Stomach smooth muscle (tissue), 2 donors: ENCODE data around the gene AKAP6.
A peak's percentile ranks its signal among the peaks of the same experiment; 100 is the strongest.

Experiments used
- H3K27ac ChIP-seq: one replicate; pipeline ENCODE4 v1.7.0; 2013; ENCODE audit warnings: mild to moderate bottlenecking, low read length, inconsistent platforms
- H3K27me3 ChIP-seq, 2 donors: one replicate each; pipeline ENCODE4 v1.7.0; 2013; ENCODE audit warnings: low read length in 2 of 2; ENCODE audit not compliant: insufficient read depth in 2 of 2, control insufficient read depth in 1 of 2
- H3K36me3 ChIP-seq, 2 donors: one replicate each; pipeline ENCODE4 v1.7.0; 2013; ENCODE audit warnings: low read length in 2 of 2; ENCODE audit not compliant: control insufficient read depth in 2 of 2, insufficient read depth in 2 of 2
- H3K4me1 ChIP-seq: one replicate; pipeline ENCODE4 v1.7.0; 2013; ENCODE audit warnings: low read length; ENCODE audit not compliant: control insufficient read depth, insufficient read depth
- H3K4me3 ChIP-seq, 2 donors: one replicate each; pipeline ENCODE4 v1.7.0; 2013; ENCODE audit warnings: low read length in 2 of 2
- H3K9ac ChIP-seq, 2 donors: one replicate each; pipeline ENCODE4 v1.7.0; 2013; ENCODE audit warnings: low read length in 2 of 2, mild to moderate bottlenecking in 1 of 2
- H3K9me3 ChIP-seq, 2 donors: one replicate each; pipeline ENCODE4 v1.7.0; 2013; ENCODE audit warnings: low read length in 2 of 2; ENCODE audit not compliant: control insufficient read depth in 2 of 2
- donor health status: healthy.
- donor health status: Pancreatic carcinoma.

The AKAP6 gene

DNA sequence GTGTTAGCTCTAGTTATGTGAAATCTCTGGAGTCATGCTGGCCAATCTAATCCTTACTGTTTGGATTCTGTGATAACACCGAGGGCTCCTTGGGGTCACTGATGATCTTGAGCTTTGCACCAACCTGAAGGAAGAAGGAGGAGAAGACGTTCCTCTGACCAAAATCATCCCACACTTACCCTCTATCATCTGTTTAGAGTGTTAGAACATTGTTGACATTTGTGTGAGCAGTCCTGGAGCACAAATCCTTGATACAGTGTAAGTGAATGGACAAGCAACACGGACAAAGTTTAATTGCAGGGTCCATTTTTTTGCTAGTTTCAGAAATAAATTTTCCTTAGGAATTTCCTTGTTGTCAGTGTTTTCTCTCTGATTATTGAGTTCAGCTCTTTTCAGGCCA, 181.7 kb downstream of the AKAP6 start:
- H3K4me3 ChIP-seq: no peak overlapping the region

DNA sequence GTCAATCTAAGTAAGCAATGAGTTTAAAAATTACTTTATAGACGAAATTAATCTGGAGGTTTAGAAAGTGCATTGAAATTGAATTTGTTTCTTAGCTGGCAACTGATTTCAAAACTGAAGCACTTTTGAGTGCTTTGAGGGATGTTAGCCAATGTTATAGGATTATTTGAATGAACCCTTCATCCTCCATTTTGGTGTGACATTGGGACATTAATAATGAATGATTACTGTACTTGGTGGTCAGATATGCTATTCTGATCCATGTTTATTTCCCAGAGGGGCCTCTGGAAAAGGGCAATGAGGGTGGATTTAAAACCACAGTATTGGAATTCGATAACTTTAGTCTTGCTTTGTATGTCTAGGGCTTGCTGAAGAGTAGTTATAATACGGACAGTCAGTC, 183.2 kb downstream of the AKAP6 start:
- Histone ChIP-seq H3K9me3 (no peaks in the 10 kb centered on the region), H3K9ac (no peak overlapping the region), H3K4me1 (peaks cover 12% of the 10 kb centered on the region), H3K27ac (no peak overlapping the region), H3K4me3 (no peak overlapping the region), H3K36me3 (no peaks in the 10 kb centered on the region), H3K27me3 (no peaks in the 10 kb centered on the region)

More for the DNA sequence above, 181.7 kb downstream of the AKAP6 start:
- peaks cover 12% of the 10 kb centered on the region for H3K4me1 ChIP-seq
- H3K9me3 ChIP-seq: no peaks in the 10 kb centered on the region
- peak overlapping the region in 1 of 2 donors; percentile 35 for H3K9ac ChIP-seq
- H3K27me3 ChIP-seq: no peaks in the 10 kb centered on the region
- H3K36me3 ChIP-seq: no peaks in the 10 kb centered on the region
- H3K27ac ChIP-seq: no peak overlapping the region

DNA sequence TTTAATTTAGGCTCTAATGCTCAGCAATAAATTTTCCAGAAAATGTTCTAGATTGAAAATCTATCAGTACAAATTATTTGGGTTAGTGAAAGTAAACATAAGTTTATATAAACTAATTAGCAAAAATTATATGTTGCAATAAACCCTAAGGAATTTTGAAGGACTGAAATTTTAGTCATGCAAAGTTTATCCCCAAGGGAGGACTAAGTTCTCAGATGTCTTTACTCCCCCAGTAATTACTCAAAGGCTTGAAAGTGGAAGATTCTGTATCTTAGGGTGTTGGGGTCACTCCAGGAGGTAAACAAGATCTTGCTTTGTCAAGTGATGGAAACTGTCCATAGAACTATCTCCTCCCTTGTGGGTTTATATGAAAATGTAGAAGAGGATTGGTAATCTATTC, 183.7 kb downstream of the AKAP6 start:
- H3K9me3 ChIP-seq: no peaks in the 10 kb centered on the region
- no peaks in the 10 kb centered on the region for H3K27me3 ChIP-seq
- H3K9ac ChIP-seq: no peak overlapping the region
- no peak overlapping the region for H3K4me3 ChIP-seq
- no peaks in the 10 kb centered on the region for H3K36me3 ChIP-seq
- H3K27ac ChIP-seq: no peak overlapping the region
- H3K4me1 ChIP-seq: peaks cover 12% of the 10 kb centered on the region

DNA sequence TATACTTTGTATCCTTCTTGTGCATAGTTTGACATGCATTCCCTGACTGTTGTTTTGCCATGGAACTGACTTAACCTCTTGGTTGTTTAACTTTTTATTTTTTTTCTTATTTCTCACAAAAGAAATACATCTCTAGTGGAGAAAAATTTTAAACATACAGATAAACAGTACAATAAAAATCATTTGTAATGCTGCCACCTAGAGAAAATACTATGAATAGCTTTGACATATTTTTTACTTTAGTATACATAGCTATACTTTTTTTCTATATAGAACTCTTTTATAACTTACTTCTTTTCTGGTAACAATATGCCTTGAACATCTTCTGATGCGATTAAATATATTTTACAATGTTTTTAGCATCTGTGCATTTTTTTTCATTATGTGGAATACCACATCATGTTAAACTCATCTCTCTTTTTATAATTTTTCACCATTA, 184.5 kb downstream of the AKAP6 start:
- H3K9ac ChIP-seq: peak overlapping the region in 1 of 2 donors; percentile 42
- no peak overlapping the region for H3K27ac ChIP-seq

DNA sequence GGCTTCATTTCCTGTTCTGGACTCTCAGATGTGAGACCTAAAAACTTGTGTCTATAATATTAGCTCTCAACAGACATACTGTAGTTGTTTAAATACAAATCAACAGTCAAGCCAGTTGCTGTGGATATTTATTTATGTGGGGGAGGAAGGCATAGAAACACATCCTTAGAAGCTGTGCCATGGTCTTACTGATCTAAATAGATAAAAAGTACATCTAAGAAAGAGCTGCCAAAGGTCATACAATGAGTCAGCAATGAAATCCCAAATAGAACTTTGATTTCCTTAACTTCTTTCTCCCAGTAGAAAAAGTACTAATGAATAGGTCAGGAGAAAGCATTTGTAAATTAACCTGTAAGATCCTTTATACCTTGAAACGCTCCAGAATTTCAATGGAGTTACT, 185.1 kb downstream of the AKAP6 start:
- peaks cover 12% of the 10 kb centered on the region for H3K4me1 ChIP-seq

More for the DNA sequence above, 184.5 kb downstream of the AKAP6 start:
- Histone ChIP-seq H3K4me3 (no peak overlapping the region), H3K4me1 (peaks cover 12% of the 10 kb centered on the region), H3K27me3 (no peaks in the 10 kb centered on the region), H3K36me3 (no peaks in the 10 kb centered on the region), H3K9me3 (no peaks in the 10 kb centered on the region)

DNA sequence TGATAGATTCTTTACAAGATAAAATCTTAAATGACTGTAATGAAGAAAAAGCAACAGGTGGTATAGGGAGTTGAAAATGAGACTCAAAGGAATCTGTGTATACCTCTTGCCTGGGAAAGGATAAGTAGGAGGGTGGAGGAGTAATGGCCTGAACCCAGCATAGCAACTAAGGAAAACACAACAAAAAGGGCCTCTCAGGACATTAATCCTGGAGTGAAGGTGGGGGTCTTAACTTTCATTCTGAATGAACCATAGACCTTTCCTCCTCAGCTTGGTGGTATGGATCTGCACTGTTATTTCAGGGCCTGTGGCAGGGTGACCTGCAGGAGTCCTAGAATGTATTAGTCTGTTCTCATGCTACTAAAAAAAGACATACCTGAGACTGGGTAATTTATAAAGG, 185.6 kb downstream of the AKAP6 start:
- Histone ChIP-seq H3K9ac (no peak overlapping the region), H3K9me3 (no peaks in the 10 kb centered on the region), H3K4me1 (peaks cover 7% of the 10 kb centered on the region), H3K4me3 (no peak overlapping the region), H3K27me3 (no peaks in the 10 kb centered on the region), H3K27ac (no peak overlapping the region), H3K36me3 (no peaks in the 10 kb centered on the region)

More for the DNA sequence above, 185.1 kb downstream of the AKAP6 start:
- peak overlapping the region in 1 of 2 donors; percentile 42 for H3K9ac ChIP-seq
- no peak overlapping the region for H3K4me3 ChIP-seq
- no peaks in the 10 kb centered on the region for H3K36me3 ChIP-seq
- H3K27ac ChIP-seq: no peak overlapping the region
- no peaks in the 10 kb centered on the region for H3K9me3 ChIP-seq
- no peaks in the 10 kb centered on the region for H3K27me3 ChIP-seq

DNA sequence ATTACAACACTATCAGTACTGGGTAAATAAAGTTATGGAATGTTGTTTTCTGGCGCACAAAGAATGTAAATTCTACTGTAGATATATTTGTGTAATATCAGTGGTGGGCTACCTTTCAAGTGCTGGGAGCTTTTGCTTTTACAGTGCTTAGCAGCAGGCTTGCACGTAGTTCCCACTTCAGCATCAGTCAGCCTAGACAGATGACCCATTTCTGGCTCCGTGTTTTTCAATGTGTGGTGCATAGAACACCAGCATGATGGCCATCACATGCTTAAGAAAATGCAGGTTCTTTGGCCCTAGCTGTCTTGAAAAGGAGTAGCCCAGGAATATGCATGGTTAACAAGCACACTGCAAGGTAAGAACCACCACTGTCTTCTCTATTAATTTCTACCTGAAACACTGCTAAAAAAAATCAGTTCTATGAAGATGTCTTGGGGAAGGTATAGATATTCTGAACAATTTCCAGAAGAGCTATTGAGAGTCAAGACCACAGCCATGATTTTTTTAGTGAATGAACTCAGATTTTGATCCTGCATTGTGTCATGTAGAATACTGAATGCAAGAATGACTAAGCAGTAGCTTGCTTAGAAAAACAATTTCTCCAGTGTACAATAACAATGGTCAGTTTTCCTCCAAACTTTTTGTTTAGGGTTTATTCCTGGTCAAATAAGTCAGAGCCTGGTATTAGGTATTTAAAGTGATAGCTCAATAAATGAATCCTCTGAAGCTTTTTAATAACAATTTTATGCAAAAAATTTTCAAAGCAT, 195.7 kb downstream of the AKAP6 start:
- Histone ChIP-seq H3K4me3 (no peak overlapping the region), H3K27me3 (no peaks in the 10 kb centered on the region), H3K9ac (no peak overlapping the region), H3K9me3 (no peaks in the 10 kb centered on the region), H3K27ac (no peak overlapping the region), H3K4me1 (no peaks in the 10 kb centered on the region), H3K36me3 (no peaks in the 10 kb centered on the region)

DNA sequence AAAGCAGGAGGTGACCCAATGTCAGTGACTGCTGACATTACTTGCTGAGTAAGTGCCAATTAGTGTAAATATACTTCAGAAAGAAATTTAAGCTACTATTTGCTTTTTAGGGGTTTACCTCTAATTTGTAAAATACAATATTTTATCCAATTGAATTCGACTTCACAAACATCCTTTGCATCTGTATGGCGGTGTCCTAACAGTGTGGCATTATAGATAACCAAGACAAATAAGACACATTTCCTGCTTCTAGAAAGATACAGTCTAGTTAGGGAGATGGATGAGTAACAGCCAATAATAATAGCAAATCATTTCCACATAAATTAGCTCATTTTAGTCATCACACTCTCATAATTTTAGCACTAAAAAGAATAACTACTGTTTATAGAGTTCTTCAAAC, 196.5 kb downstream of the AKAP6 start:
- no peaks in the 10 kb centered on the region for H3K9me3 ChIP-seq
- H3K27ac ChIP-seq: no peak overlapping the region
- H3K4me1 ChIP-seq: no peaks in the 10 kb centered on the region
- no peak overlapping the region for H3K9ac ChIP-seq
- no peaks in the 10 kb centered on the region for H3K27me3 ChIP-seq
- H3K36me3 ChIP-seq: no peaks in the 10 kb centered on the region
- no peak overlapping the region for H3K4me3 ChIP-seq

DNA sequence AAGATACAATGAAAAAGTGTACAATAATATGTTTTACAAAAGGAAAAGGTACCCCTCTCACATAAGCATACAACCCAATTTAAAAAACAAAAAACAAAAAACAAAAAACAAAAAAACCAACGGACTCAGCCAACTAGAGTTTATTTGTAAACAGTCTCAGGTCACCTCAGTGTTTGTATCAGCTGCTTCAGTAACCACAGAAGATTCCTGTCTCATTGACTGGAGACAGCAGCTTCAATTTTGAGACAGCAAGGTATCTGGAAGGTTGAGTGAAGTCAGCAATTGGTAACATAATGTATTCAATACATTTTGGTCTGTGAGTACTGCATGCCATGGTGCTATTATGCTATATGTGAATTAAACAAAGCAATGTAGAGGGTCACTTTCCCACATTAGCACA, 201.7 kb downstream of the AKAP6 start:
- H3K9me3 ChIP-seq: no peaks in the 10 kb centered on the region
- no peak overlapping the region for H3K9ac ChIP-seq
- no peak overlapping the region for H3K4me3 ChIP-seq
- no peaks in the 10 kb centered on the region for H3K36me3 ChIP-seq
- no peaks in the 10 kb centered on the region for H3K4me1 ChIP-seq
- H3K27ac ChIP-seq: no peak overlapping the region
- no peaks in the 10 kb centered on the region for H3K27me3 ChIP-seq

DNA sequence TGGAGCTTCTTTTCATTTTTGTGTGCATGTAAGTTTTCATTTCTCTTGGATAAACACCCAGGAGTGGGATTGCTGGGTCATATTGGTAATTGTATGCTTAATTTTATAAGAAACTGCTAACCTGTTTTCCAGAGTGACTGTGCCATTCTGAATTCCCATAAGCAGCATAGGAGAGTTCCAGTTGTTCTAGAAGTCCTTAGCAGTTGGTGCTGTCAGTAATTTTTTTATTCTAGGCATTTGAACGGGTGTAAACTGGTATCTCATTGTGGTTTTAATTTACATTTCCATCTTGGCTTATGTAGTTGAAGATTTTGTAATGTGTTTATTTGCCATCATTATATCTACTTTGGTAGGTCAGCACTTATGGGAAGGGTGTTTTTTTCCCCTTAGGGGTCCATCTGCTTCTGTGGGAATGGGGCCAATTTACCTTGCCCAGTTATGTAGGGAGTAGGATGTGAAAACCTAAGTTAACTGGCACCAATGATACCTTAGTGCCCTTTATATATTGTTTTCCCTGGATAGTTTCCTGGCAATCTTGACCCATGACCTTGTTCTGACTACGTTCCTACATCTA, 202.9 kb downstream of the AKAP6 start:
- H3K27ac ChIP-seq: no peak overlapping the region

DNA sequence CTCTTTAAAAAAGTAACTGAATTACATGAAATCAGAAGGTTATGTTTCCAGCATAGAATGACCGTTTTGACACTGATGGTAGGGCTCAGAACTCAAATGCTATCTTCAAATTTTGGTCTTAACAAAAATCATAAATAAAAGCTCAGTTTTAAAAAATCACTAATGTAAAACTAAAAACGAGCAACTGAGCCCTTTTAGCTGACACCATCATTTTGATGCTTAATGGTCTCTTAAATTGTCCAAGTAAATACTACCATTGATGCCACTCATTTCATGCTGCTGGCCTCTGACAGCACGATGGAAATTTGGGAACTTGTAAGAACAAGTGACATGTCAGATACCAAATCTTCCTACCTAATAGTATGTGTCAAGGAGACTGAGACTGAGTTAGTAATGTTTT, 205.0 kb downstream of the AKAP6 start:
- no peak overlapping the region for H3K27ac ChIP-seq
- H3K36me3 ChIP-seq: peaks cover 0 to 2% of the 10 kb centered on the region in 2 donors

More for the DNA sequence above, 202.9 kb downstream of the AKAP6 start:
- no peak overlapping the region for H3K4me3 ChIP-seq
- no peaks in the 10 kb centered on the region for H3K4me1 ChIP-seq
- H3K27me3 ChIP-seq: no peaks in the 10 kb centered on the region
- H3K9me3 ChIP-seq: no peaks in the 10 kb centered on the region
- H3K36me3 ChIP-seq: no peaks in the 10 kb centered on the region
- no peak overlapping the region for H3K9ac ChIP-seq

More for the DNA sequence above, 205.0 kb downstream of the AKAP6 start:
- Histone ChIP-seq H3K9me3 (no peaks in the 10 kb centered on the region), H3K4me3 (no peak overlapping the region), H3K9ac (no peak overlapping the region), H3K27me3 (no peaks in the 10 kb centered on the region), H3K4me1 (no peaks in the 10 kb centered on the region)
